Non-pigmented ciliary epithelial cell (primary cell): ENCODE results near the gene PTPRT.

ENCODE experiments used
- DNase-seq: peaks from one replicate; pipeline ENCODE4 v3.0.0-alpha.2; 2010; ENCODE audit warnings: low read depth

PTPRT gene

DNA sequence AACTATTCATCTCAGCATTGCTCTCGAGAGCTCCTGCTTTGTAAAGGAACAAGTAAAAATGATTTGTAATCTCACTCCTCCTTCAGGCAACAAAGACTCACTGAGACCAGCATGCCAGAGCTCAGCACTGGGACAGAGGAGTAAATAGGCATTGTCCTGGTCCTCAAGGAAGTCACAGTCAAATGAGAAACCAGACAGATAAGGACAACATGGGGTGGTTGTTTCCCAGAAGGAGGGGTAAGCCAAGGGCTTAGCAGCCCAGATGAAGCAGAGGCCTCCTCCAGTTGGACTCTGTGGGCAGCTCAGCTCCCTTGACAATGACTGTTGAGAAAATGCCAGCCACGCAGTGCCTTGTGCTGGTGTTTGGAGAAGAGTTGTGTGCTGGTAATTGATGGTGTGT, 1145.8 kb downstream of the PTPRT start:
- no peak for DNase-seq

- no peak for DNase-seq
Observed at GRCh38 chr20:42041000-42041565, 1148.6 kb downstream of the PTPRT start.

DNA sequence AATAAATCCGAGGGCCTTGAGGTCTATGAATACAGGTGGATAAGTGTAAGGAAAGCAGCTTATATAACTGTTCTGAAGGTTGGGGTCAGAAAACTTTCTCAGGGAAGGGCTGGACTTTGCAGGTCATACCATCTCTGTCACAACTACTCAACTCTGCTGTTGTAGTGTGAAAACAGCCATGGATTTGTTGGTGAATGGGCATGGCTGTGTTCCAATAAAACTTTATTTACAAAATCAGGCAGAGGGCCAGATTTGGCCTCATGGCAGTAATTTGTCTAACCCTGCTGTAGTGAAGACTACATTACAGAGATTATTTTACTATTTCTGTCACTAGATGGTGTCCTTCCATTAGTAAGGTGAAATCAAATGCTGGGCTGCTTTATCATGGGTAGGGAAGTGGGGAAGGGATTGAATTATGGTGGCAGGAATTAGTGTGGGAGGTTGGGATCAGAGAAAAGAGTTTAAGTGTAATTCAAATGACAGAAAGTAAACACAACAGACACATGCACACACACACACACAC, 1161.9 kb downstream of the PTPRT start:
- no peak for DNase-seq

GRCh38 chr20:42026599-42026998, 1163.1 kb downstream of the PTPRT start:
- DNase-seq: no peak

- no peak for DNase-seq
Observed at GRCh38 chr20:42024653-42025052, 1165.1 kb downstream of the PTPRT start.
